Osteocyte (in vitro differentiated cells): ENCODE measurements around the gene NOL12. TPM values are rescaled to one million over a fixed set of nuclear protein-coding genes. Genes with fewer than 3 reads are reported as not detected.
"Not testable (repeated sequence)": the region's sequence is repeated elsewhere in the genome, so short reads cannot be mapped to it uniquely, and the experiment has no call there.

Source experiments
- DNase-seq: peaks from one replicate; pipeline ENCODE4 v3.0.0; 2021; ENCODE audit warnings: mixed read lengths; ENCODE audit not compliant: unreplicated experiment; ENCODE audit errors: extremely low spot score
- H3K27ac Mint-ChIP-seq: one replicate; pipeline ENCODE4 v1.8.0; 2021; ENCODE audit warnings: mild to moderate bottlenecking, mixed read lengths; ENCODE audit not compliant: unreplicated experiment
- H3K27me3 Mint-ChIP-seq: one replicate; pipeline ENCODE4 v1.8.0; 2021; ENCODE audit warnings: mixed read lengths; ENCODE audit not compliant: unreplicated experiment
- H3K36me3 Mint-ChIP-seq: one replicate; pipeline ENCODE4 v1.8.0; 2021; ENCODE audit warnings: mixed read lengths; ENCODE audit not compliant: unreplicated experiment
- H3K4me1 Mint-ChIP-seq: one replicate; pipeline ENCODE4 v1.8.0; 2021; ENCODE audit warnings: mixed read lengths; ENCODE audit not compliant: unreplicated experiment
- H3K4me3 Mint-ChIP-seq: one replicate; pipeline ENCODE4 v1.8.0; 2021; ENCODE audit warnings: mild to moderate bottlenecking, moderate library complexity, mixed read lengths; ENCODE audit not compliant: unreplicated experiment
- H3K9me3 Mint-ChIP-seq: one replicate; pipeline ENCODE4 v1.8.0; 2021; ENCODE audit warnings: mixed read lengths; ENCODE audit not compliant: unreplicated experiment
- CTCF ChIP-seq: fragments of 200-600 bp; sonication (generic); IDR thresholded peaks from 2 replicates; pipeline ENCODE4 v1.5.0; 2021; ENCODE audit warnings: antibody characterized with exemption, mild to moderate bottlenecking, moderate library complexity
- total RNA-seq: library from RNA; stranded (reverse); gene quantifications from 2 replicates; pipeline ENCODE4 v1.2.1, GENCODE V29; 2021

NOL12 gene
- total RNA-seq, 1 donor from 2014 or later: 22.7 TPM

- no peaks in the 10 kb centered on the region for H3K27me3 Mint-ChIP-seq
- no peak for TF ChIP-seq CTCF
- peak overlapping the region; percentile 10 for H3K27ac Mint-ChIP-seq
- H3K4me3 Mint-ChIP-seq: no peak overlapping the region
- no peaks in the 10 kb centered on the region for H3K9me3 Mint-ChIP-seq
- DNase-seq: no peak
- peaks cover 3% of the 10 kb centered on the region for H3K36me3 Mint-ChIP-seq
- H3K4me1 Mint-ChIP-seq: peaks cover 24% of the 10 kb centered on the region
Observed at GRCh38 chr22:37684803-37685615, 1.1 kb upstream of the NOL12 start.

DNA sequence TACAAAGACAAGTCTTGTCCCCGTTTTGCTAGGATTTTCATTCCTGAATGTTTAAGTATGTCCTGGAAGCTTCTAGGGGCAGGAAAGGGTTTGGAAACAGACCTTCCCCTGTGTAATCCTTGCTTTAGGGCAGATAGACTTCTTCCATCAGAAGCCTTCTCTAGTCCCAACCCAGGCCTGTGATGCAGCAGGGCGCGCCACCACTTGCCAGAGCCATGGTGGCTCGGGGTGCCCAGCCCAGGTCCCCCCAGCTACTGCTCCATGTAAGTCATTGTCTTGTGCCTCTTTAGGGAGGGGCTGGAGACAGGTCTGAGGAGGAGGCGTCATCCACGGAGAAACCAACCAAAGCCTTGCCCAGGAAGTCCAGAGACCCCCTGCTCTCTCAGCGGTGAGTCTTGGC lies 4.3 kb downstream of the NOL12 start:
- H3K27me3 Mint-ChIP-seq: no peaks in the 10 kb centered on the region
- H3K36me3 Mint-ChIP-seq: peaks cover 24% of the 10 kb centered on the region
- H3K9me3 Mint-ChIP-seq: no peaks in the 10 kb centered on the region
- no peak for DNase-seq
- no peak overlapping the region for H3K4me3 Mint-ChIP-seq
- no peak for TF ChIP-seq CTCF
- H3K27ac Mint-ChIP-seq: no peak overlapping the region
- H3K4me1 Mint-ChIP-seq: peaks cover 12% of the 10 kb centered on the region

DNA sequence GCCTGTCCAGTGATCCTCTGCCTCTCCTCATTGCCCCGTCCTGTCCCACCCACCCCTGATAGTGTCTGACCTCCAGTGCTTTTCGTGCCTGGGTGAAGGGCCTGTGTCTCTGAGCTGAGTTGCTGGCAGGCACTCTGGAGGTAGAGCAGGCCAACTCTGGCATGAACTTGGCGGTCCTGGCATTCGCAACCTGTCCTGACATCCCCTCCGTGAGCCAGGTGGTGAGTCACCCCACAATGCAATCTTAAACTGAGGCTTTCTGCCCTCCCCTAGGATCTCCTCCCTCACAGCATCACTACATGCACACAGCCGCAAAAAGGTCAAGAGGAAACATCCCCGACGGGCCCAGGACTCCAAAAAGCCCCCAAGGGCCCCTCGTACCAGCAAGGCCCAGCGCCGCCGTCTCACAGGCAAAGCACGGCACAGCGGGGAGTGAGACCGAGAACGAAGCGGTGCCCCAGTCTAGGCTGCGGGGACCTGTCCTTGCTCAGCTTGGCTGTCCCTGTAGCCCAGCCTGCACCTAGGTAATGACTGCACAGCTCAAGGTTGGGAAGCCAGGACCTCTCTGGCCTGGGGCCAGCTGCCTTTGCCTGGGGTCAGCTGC lies 4.9 kb downstream of the NOL12 start:
- Mint-ChIP-seq H3K27me3 (no peaks in the 10 kb centered on the region), H3K9me3 (no peaks in the 10 kb centered on the region), H3K36me3 (peaks cover 24% of the 10 kb centered on the region), H3K27ac (no peak overlapping the region), H3K4me1 (peaks cover 15% of the 10 kb centered on the region), H3K4me3 (no peak overlapping the region)
- TF ChIP-seq CTCF: no peak
- no peak for DNase-seq

DNA sequence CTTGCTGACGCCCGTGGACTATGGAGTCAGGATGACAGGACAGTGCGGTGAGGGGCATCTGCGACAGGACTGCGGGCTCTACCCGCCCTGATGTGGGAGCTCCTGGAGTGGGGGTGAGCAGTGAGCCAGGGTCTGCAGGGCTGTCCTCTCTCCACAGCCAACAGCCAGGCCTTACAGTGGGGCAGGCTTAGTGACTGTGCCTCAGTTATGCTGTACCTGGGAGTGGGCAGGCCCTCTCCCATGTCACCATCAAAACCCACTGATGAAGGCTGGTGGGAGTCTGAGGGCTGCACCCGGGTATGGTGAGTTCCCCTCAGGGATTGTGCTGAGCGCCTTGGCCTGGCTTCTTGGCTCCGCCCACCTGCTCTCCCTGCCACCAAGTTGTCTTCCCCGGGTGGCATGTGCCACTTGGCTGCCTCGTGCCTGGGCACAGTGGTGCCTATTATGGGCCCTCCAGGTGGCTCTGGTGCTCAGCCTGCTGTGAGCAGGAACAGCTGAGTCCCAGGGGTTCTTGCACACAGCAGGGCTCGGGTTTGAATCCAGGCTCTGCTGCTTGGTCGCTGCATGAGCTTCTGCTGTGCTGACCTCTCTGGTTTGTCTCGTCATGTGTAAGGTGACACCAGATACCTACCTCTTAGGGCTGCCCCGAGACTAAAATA lies 6.6 kb downstream of the NOL12 start:
- no peak overlapping the region for H3K27ac Mint-ChIP-seq
- H3K4me3 Mint-ChIP-seq: no peak overlapping the region
- H3K9me3 Mint-ChIP-seq: no peaks in the 10 kb centered on the region
- DNase-seq: no peak
- no peaks in the 10 kb centered on the region for H3K27me3 Mint-ChIP-seq
- H3K36me3 Mint-ChIP-seq: peaks cover 24% of the 10 kb centered on the region
- peaks cover 18% of the 10 kb centered on the region for H3K4me1 Mint-ChIP-seq
- TF ChIP-seq CTCF: no peak

DNA sequence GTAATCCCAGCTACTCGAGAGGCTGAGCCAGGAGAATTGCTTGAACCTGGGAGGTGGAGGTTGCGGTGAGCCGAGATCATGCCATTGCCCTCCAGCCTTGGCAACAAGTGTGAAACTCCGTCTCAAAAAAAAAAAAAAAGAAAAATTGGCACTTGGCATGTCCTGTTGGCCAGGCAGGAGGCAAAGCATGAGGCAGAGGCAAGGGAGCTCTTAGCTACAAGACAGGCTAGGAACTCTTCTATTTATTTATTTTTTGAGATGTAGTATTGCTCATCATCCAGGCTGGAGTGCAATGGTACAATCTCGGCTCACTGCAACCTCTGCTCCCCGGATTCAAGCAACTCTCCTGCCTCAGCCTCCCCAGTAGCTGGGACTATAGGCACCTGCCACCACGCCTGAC lies 8.0 kb downstream of the NOL12 start:
- not testable (repeated sequence) for DNase-seq, H3K4me3 Mint-ChIP-seq, H3K9me3 Mint-ChIP-seq, H3K27me3 Mint-ChIP-seq, H3K27ac Mint-ChIP-seq
- Mint-ChIP-seq H3K4me1 (peaks cover 18% of the 10 kb centered on the region), H3K36me3 (peaks cover 21% of the 10 kb centered on the region)

DNA sequence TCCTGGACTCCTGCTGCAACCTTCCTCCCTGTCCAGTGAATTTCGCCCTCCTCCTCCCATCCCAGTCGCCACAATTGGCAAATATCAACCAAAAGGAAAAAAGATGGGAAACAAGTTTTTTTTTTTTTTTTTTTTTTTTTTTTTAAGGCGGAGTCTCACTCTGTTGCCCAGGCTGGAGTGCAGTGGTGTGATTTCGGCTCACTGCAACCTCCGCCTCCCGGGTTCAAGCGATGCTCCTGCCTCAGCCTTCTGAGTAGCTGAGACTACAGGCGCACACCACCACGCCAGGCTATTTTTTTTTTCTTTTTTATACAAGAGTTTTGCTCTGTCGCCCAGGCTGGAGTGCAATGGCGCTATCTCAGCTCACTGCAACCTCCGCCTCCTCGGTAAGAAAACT lies 10.1 kb downstream of the NOL12 start:
- Mint-ChIP-seq H3K4me3 (peak overlapping the region; percentile 55), H3K36me3 (peaks cover 17% of the 10 kb centered on the region), H3K27ac (peak overlapping the region; percentile 76), H3K4me1 (peaks cover 18% of the 10 kb centered on the region)
- DNase-seq, H3K27me3 Mint-ChIP-seq, H3K9me3 Mint-ChIP-seq: not testable (repeated sequence)
